Caco-2 (cell line): Measurements from ENCODE around the gene ZNF341. TPM values are rescaled to one million over a fixed set of nuclear protein-coding genes. Genes with fewer than 3 reads are reported as not detected.

ENCODE experiments used
- BruUV-seq: library from RNA; stranded (reverse); fragments of 400-500 nt; replicated peaks from 2 replicates; lab custom pipeline; 2021; lab: Mats Ljungman, UMichigan
- CTCF ChIA-PET: fragments of 300-600 bp; sonication (Branson Sonifier 250); formaldehyde crosslinking; loops from one replicate; lab custom pipeline; 2022; ENCODE audit warnings: antibody characterized with exemption; lab: Charles Lee
- POLR2A ChIA-PET: fragments of 300-600 bp; sonication (Branson Sonifier 250); formaldehyde crosslinking; loops from one replicate; lab custom pipeline; 2022; ENCODE audit warnings: antibody characterized with exemption; lab: Charles Lee
- DNase-seq, 2 experiments: peaks; one replicate each; pipeline versions ENCODE4 v3.0.0 to v3.0.0-alpha.2; 2020 to 2022
- H3K27me3 ChIP-seq: replicated peaks from 2 replicates; pipeline ENCODE4 v1.6.0; 2011; ENCODE audit warnings: low read length; ENCODE audit not compliant: control insufficient read depth, insufficient read depth
- H3K36me3 ChIP-seq: 2 replicates; pipeline ENCODE4 v1.5.1; 2011; ENCODE audit warnings: low read length; ENCODE audit not compliant: control insufficient read depth, insufficient read depth
- H3K4me1 ChIP-seq: fragments of 250-450 bp; sonication (Bioruptor Pico); 2 replicates; pipeline ENCODE4 v1.5.1; 2020; ENCODE audit warnings: mild to moderate bottlenecking
- H3K4me3 ChIP-seq: 2 replicates; pipeline ENCODE4 v1.5.1; 2011; ENCODE audit warnings: low read depth, mild to moderate bottlenecking, control low read depth, low read length
- H3K9me3 ChIP-seq: fragments of 250-450 bp; sonication (Bioruptor Pico); 2 replicates; pipeline ENCODE4 v1.5.1; 2020; ENCODE audit warnings: mild to moderate bottlenecking, moderate library complexity
- H3K27ac Mint-ChIP-seq: one replicate; pipeline ENCODE4 v1.8.0; 2022; ENCODE audit warnings: mixed read lengths; ENCODE audit not compliant: unreplicated experiment
- H3K27me3 Mint-ChIP-seq: one replicate; pipeline ENCODE4 v1.8.0; 2022; ENCODE audit warnings: mixed read lengths; ENCODE audit not compliant: insufficient read depth, unreplicated experiment
- H3K36me3 Mint-ChIP-seq: one replicate; pipeline ENCODE4 v1.8.0; 2022; ENCODE audit warnings: mild to moderate bottlenecking, mixed read lengths; ENCODE audit not compliant: insufficient read depth, unreplicated experiment
- H3K4me1 Mint-ChIP-seq: one replicate; pipeline ENCODE4 v1.8.0; 2022; ENCODE audit warnings: low read depth, mixed read lengths; ENCODE audit not compliant: unreplicated experiment
- H3K4me3 Mint-ChIP-seq: one replicate; pipeline ENCODE4 v1.8.0; 2022; ENCODE audit warnings: mild to moderate bottlenecking, moderate library complexity, mixed read lengths; ENCODE audit not compliant: unreplicated experiment
- H3K9me3 Mint-ChIP-seq: one replicate; pipeline ENCODE4 v1.8.0; 2022; ENCODE audit warnings: mixed read lengths; ENCODE audit not compliant: unreplicated experiment
- intact Hi-C: fragments of 100-400 bp; cut with micrococcal nuclease; formaldehyde crosslinking; loops from one replicate; pipeline ENCODE4 v1.10.0; 2022; ENCODE audit not compliant: unreplicated experiment
- total RNA-seq: library from RNA; stranded (reverse); gene quantifications from 2 replicates; pipeline ENCODE4 v1.2.3, GENCODE V29; 2022
- TF ChIP-seq, protein P1 (sequence below), 2 experiments: fragments of 200-600 bp in 1 of 2; IDR thresholded peaks; 1 replicate in 1 of 2; 2 replicates in 1 of 2; pipeline versions ENCODE4 v1.5.1 to v1.8.0; 2011 to 2022; ENCODE audit warnings: antibody characterized with exemption in 1 of 2, control low read depth in 1 of 2, inconsistent platforms in 1 of 2, low read depth in 1 of 2, low read length in 1 of 2, mild to moderate bottlenecking in 1 of 2, moderate library complexity in 1 of 2; ENCODE audit not compliant: insufficient read depth in 1 of 2, severe bottlenecking in 1 of 2, unreplicated experiment in 1 of 2

Gene ZNF341
- total RNA-seq, 1 experiment from 2014 or later: 2.9 TPM

- Histone ChIP-seq H3K4me1 (peaks cover 18% of the 10 kb centered on the region), H3K4me3 (no peak overlapping the region)
Measured at GRCh38 chr20:33724439-33725094, 7.2 kb upstream of the ZNF341 start.

DNA sequence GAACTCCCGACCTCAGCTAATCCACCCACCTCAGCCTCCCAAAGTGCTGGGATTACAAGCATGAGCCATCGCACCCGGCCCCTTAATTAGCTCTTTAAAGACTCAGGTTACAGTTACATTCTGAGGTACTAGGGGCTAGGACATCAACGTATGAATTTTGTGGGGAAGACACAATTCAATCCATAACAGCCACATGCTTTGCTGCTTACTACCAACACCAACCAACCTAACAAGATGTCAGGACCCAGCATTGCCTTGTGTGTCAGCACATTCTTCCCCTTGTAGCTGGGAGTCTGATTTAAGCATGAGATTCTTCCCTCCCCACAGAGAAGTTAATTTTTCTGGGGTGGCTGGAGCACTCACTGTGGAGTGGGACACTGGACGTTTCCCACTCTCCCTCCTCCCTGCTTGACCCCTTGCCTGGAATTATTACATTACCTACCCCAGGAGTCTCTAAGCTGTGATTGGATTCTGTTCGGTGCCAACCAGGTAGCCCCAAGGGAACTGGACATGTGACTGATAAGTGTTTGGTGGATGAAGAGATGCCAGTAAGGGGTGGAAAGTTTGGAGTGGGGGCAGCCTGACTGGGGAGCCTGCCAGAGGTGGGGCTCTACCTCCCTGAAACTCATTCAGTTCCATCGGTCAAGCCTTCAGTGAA, 6.1 kb upstream of the ZNF341 start:
- no peak for DNase-seq
- Histone ChIP-seq H3K36me3 (no peaks in the 10 kb centered on the region), H3K4me3 (no peak overlapping the region), H3K27me3 (no peaks in the 10 kb centered on the region), H3K9me3 (no peaks in the 10 kb centered on the region), H3K4me1 (peaks cover 15% of the 10 kb centered on the region)
- no peak overlapping the region for H3K4me3 Mint-ChIP-seq
- intact Hi-C loops: no loop called here
- peaks cover 4% of the 10 kb centered on the region for H3K36me3 Mint-ChIP-seq
- no peaks in the 10 kb centered on the region for H3K4me1 Mint-ChIP-seq
- H3K9me3 Mint-ChIP-seq: no peaks in the 10 kb centered on the region
- BruUV-seq: no TSS peak
- CTCF ChIA-PET: interaction anchor here (1.4 to 1.5 kb wide), 2 partner anchors 58 to 59 kb away, joined by 4 to 5 read pairs; partner anchors contain the start of gene ACTL10
- POLR2A ChIA-PET: interaction anchor here (0.5 to 1.5 kb wide), 3 partner anchors 59 to 268 kb away, joined by 3 to 4 read pairs (median 3); partner anchors contain the start of genes ACTL10 and CHMP4B
- no peak overlapping the region for H3K27ac Mint-ChIP-seq
- TF ChIP-seq, protein P1, sequence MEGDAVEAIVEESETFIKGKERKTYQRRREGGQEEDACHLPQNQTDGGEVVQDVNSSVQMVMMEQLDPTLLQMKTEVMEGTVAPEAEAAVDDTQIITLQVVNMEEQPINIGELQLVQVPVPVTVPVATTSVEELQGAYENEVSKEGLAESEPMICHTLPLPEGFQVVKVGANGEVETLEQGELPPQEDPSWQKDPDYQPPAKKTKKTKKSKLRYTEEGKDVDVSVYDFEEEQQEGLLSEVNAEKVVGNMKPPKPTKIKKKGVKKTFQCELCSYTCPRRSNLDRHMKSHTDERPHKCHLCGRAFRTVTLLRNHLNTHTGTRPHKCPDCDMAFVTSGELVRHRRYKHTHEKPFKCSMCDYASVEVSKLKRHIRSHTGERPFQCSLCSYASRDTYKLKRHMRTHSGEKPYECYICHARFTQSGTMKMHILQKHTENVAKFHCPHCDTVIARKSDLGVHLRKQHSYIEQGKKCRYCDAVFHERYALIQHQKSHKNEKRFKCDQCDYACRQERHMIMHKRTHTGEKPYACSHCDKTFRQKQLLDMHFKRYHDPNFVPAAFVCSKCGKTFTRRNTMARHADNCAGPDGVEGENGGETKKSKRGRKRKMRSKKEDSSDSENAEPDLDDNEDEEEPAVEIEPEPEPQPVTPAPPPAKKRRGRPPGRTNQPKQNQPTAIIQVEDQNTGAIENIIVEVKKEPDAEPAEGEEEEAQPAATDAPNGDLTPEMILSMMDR (IDR thresholded peaks at IDR 0.05; ENCODE audit: insufficient read depth in 1 of 2, low read depth in 1 of 2, low read length in 1 of 2, severe bottlenecking in 1 of 2, unreplicated experiment in 1 of 2): no peak
- no peaks in the 10 kb centered on the region for H3K27me3 Mint-ChIP-seq

More at GRCh38 chr20:33724439-33725094, 7.2 kb upstream of the ZNF341 start:
- intact Hi-C loops: loop anchor here (5.0 kb wide), 1 partner anchor 388 kb away; the partner anchor contains the start of gene EIF2S2
- Histone ChIP-seq H3K36me3 (no peaks in the 10 kb centered on the region), H3K9me3 (no peaks in the 10 kb centered on the region), H3K27me3 (no peaks in the 10 kb centered on the region)
- H3K27me3 Mint-ChIP-seq: no peaks in the 10 kb centered on the region
- TF ChIP-seq, protein P1 (IDR thresholded peaks at IDR 0.05; ENCODE audit: insufficient read depth in 1 of 2, low read depth in 1 of 2, low read length in 1 of 2, severe bottlenecking in 1 of 2, unreplicated experiment in 1 of 2): no peak
- H3K4me1 Mint-ChIP-seq: no peaks in the 10 kb centered on the region
- no peak overlapping the region for H3K4me3 Mint-ChIP-seq
- DNase-seq: peak; percentile 77 to 92
- BruUV-seq: no TSS peak
- H3K27ac Mint-ChIP-seq: no peak overlapping the region
- H3K36me3 Mint-ChIP-seq: peaks cover 10% of the 10 kb centered on the region
- POLR2A ChIA-PET: no interaction called here
- CTCF ChIA-PET: interaction anchor here (1.5 kb wide), 1 partner anchor 58 kb away, joined by 4 read pairs; the partner anchor contains the start of gene ACTL10
- H3K9me3 Mint-ChIP-seq: no peaks in the 10 kb centered on the region

DNA sequence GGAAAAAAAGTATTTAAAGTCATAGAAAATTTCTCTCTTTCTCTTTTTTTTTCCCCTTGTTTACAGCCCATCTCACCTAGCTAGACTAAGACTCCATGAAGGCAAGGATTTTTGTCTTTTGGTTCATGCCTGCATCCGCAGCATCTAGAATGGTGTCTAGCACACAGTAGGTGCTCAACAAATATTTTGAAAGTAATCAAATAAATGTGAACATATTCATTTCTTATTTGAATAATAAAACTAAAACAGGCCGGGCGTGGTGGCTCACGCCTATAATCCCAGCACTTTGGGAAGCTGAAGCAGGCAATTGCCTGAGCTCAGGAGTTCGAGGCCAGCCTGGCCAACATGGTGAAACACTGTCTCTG, 4.7 kb upstream of the ZNF341 start:
- H3K27me3 Mint-ChIP-seq: no peaks in the 10 kb centered on the region
- POLR2A ChIA-PET: interaction anchor here (1.5 kb wide), 2 partner anchors 60 to 84 kb away, joined by 3 read pairs; partner anchors contain the start of genes ACTL10 and CHMP4B
- H3K9me3 Mint-ChIP-seq: no peaks in the 10 kb centered on the region
- TF ChIP-seq, protein P1 (IDR thresholded peaks at IDR 0.05; ENCODE audit: insufficient read depth in 1 of 2, low read depth in 1 of 2, low read length in 1 of 2, severe bottlenecking in 1 of 2, unreplicated experiment in 1 of 2): no peak
- CTCF ChIA-PET: interaction anchor here (0.8 to 1.4 kb wide), 3 partner anchors 13 to 61 kb away, joined by 3 to 5 read pairs (median 3); partner anchors contain the start of gene ACTL10
- no TSS peak for BruUV-seq
- no peaks in the 10 kb centered on the region for H3K36me3 ChIP-seq
- DNase-seq: no peak
- H3K4me3 Mint-ChIP-seq: no peak overlapping the region
- peaks cover 9% of the 10 kb centered on the region for H3K4me1 Mint-ChIP-seq
- H3K27ac Mint-ChIP-seq: no peak overlapping the region
- no peaks in the 10 kb centered on the region for H3K36me3 Mint-ChIP-seq
- H3K4me3 ChIP-seq: no peak overlapping the region
- H3K9me3 ChIP-seq: no peaks in the 10 kb centered on the region
- no peaks in the 10 kb centered on the region for H3K27me3 ChIP-seq
- intact Hi-C loops: no loop called here
- H3K4me1 ChIP-seq: peaks cover 18% of the 10 kb centered on the region
